Renal pelvis (tissue), 4 donors: ENCODE data around the gene SPATA32. TPM values are rescaled to one million over a fixed set of nuclear protein-coding genes. Genes with fewer than 3 reads are reported as not detected.
"Not testable (repeated sequence)": the region's sequence is repeated elsewhere in the genome, so short reads cannot be mapped to it uniquely, and the experiment has no call there.

Experiments used
- DNase-seq: peaks from one replicate; pipeline ENCODE4 v3.0.0-alpha.2; 2013
- polyA plus RNA-seq, 3 donors: library from polyadenylated mRNA; unstranded; fragments of 120-200 nt; gene quantifications; one replicate each; pipeline ENCODE4 v1.2.1, GENCODE V29; 2013; ENCODE audit not compliant: insufficient read length in 3 of 3

The SPATA32 gene
- polyA plus RNA-seq, 3 donors = 0.09 to 0.61 (median 0.31) TPM

DNA sequence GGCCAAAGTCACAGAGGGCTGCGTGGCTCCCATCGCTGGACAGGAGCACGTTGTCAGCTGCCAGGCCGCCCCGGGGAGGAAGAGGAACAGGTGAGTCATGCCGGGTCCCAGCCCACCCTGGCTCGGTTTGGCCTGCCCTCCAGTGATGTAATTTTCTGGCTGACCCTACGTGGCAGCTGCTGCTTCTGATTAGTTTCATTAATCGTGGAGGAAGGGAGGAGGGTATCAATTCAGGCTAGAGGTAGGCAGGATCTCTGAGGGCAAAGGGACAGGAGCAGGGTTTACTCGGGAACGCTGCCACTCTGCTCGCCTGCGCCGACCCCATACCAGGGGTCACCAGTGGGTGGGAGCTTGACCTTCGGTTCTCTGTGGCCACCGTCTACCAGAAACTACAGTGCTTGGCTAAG is 11.7 kb upstream of the SPATA32 start:
- no peak for DNase-seq

DNA sequence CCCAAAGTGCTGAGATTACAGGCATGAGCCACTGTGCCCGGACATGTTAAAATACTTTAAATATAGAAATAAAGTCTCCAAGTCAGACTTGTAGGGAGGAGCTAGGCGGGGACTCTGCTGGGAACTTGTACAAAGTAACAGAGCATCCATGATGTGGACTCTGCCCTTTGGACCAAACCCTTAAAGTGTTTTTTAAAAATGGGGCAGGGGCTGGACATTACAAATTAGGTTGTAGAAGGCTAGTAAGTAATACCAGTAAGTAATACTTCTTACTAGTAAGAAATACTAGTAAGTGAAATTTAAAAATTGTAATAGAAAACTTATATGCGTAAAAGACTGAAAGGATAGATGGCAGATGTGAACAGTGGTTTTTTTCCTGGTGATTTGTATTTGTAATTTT is 9.7 kb upstream of the SPATA32 start:
- no peak for DNase-seq

DNA sequence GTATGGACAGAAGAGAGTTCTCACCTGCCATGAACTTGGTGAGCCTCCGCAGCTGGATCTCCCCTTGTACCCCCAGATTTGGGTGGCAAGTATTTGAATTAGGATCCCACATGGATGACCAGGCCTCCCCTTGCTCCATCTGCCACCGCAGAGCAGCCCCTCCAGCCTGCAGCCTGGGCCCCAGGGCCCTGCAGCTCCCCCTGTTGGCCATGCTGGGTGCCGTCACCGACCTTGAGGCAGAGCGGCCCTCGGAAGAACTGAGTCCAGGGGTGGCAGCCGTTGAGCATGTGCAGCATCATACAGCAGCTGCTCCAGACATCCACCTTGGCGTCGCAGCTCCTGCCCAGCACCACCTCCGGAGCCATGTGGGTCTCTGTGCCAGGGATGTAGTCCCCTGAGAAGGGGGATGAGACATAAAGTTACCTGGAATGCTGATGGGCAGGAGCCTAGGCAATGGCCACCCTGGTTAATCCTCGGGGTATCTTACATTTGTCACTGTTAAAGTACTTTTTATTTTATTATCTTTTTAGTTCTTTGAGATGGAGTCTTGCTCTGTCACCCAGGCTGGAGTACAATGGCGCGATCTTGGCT is 9.0 kb upstream of the SPATA32 start:
- DNase-seq = no peak

- no peak for DNase-seq
These were observed 8.0 kb upstream of the SPATA32 start for GRCh38 chr17:45269912-45270311.

DNA sequence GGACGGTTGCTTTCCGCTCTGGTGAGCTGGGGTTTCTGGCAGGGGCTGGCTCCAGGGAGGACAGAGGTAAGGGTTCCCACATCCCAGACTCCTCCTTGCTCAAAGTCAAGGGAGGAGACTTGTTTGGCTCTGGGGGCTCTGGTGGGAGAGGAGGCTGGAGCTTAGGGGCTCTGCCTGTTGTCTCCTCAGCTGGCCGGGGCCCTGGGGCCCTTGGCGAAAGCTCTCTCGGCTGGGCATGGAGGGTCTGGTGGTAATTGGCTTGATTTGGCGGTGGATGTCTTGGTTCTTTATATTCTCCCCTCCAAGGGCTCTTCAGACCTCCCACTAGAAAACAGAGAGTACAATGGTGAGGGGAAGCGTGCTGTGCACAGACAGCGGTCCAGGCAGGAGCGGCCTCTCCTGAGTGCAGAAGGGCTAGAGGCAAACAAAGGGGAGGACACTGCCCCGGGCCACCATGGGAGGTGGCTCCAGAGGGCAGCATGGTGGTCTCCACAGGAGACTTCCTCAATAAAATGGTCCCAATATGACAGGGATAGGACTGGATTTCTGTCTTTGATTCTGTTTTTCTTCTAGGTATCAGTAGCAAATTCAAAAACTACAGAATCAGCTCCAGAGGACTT is 5.7 kb upstream of the SPATA32 start:
- DNase-seq = no peak

GRCh38 chr17:45266372-45266926 is 4.6 kb upstream of the SPATA32 start:
- no peak for DNase-seq

DNA sequence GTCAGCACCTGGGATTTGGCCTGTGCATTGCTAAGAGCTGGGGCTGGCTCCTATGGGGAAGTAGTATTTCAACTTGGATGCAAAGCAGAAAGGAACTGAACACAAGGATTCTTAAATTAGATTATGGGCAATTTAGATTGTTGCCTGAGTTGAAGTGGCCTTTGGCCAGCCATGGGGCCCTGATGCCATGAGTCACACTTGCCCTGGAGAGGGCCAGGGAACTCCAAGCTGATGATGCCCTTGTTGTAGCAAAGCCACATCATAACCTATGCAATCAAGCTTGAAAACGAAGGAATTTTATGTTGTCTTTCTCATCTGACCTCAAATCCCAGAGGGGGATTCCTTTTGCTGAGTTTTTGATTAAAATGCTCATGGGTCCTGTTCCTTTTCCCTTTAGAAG is 3.9 kb upstream of the SPATA32 start:
- DNase-seq = no peak

DNA sequence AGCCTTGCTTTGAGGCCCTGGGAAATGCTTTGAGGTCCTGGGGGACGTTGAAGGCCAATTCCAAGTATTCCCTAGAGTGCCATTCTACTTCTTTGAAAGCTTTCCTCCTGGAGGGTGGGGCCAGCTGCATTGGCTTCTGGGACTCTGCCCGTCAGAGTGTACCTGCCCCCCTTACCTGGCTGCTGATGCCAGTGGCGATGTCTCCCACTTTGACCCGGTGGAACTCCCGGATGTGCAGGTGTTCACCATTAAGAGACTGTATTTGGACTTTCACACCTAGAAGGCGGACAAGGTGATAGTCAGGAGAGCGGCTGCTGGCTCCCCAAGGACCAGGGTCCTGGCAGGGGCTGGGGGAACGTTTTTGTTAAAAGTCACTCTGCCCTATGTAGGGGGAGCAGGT is 3.1 kb upstream of the SPATA32 start:
- no peak for DNase-seq

GRCh38 chr17:45264430-45264829 is 2.5 kb upstream of the SPATA32 start:
- DNase-seq = no peak

- DNase-seq = no peak
These were observed 1.6 kb upstream of the SPATA32 start for GRCh38 chr17:45263477-45263860.

DNA sequence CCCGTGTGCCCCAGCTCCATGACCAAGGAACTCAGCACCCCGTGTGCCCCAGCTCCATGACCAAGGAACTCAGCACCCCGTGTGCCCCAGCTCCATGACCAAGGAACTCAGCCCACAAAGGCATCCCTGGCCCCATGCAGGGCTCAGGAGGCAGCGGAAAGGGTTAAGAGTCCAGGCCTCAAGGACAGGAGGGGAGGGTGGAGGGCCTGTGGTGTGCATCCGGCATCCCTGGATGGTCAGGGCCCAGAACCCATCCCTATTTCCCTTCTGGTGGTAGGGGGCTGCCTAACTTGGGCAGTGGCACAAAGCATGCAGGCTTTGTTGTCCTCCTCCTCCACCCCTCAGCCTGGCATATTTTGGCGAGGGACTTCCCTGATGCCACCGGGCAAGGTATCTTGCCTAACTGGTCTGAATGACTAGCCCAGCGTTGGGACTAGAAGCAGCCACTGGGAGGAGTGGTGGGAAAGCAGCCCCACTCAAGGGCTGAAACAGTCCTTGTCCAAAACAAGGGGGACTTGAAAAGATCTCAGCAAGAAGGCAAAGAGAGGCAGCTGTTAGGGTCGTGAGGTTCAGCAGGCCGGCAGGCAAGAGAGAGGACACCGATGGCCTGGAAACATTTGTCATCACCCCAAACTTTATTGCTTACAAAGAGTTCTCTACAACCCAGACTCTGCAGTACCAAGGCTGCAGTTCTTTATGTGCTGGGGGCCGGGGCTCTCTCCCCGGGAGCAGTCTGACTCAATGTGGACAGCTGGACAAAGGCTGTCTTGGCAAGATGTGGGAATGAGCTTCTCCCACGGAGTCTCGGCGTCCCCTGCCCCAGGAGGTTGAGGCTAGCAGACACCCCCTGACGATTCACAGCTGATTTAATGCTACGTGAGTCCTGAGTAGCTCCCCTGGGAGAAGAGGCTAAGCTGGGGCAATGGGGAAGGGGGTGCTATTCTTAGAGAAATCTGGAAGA is 902 bp upstream of the SPATA32 start:
- DNase-seq = peak; percentile 31

DNA sequence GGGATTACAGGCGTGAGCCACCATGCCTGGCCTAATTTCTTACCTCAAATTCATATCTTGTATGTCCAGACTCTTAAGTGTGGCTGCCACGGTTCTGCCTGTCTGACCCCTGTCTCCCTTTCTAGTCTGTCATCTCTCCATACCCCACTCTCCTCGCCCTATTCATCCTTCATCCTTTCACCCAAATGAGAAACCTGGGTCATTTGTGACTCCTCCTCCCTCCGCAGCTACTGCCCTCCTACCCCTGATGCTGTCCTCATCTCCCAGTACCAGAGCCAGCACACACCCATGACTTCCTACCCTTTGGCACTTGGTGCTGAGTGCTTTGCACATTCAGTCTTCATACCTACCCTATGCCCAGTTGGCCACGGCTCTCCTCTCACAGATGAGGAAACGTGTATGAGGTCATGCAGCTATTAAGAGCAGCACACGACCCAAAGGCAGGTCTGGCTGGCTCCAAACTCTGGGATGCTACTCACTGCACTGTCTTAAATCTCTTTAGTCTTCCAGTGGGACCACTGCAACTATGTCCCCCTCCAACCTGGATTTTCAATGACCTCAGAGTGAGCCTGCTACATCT is 1.6 kb downstream of the SPATA32 start:
- no peak for DNase-seq

DNA sequence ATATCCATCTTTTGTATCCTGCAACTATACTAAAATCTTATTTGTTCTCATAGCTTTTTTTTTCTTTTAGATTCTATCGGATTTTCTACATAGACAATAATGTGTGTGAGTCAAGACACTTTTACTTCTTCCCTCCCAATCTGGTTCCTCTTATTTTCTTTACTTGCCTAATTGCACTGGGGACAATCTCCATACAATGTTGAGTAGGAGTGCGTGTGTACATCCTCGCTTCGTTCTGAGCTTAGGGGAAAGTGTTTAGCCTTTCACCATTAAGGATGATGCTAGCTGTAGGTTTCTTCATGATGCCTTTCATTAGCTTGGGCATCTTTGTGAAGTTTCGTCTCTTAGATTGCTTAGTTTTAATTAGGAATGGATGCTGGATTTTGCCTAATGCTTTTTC is 2.9 kb downstream of the SPATA32 start:
- DNase-seq = no peak

DNA sequence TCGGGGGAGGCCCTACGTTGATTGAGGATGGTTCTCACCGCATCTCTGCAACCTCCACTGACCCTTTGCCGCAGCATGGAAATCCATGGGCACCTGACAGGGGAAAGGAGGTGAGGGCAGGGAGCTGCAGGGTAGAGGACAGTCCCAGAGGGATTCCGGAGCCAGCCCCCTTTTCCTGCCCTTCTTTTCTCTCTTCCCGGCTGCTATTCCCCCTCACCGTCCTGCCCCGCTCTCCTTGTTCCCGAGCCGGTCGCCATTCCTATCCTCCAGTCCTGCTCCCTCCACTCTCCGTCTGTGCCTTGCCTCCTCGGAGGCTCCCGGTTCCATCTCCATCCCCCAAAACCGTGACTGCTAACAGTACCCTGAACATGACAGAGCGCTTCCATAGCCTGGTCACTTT is 4.8 kb downstream of the SPATA32 start:
- no peak for DNase-seq

- DNase-seq = no peak
These were observed 5.6 kb downstream of the SPATA32 start for GRCh38 chr17:45256114-45256966.

DNA sequence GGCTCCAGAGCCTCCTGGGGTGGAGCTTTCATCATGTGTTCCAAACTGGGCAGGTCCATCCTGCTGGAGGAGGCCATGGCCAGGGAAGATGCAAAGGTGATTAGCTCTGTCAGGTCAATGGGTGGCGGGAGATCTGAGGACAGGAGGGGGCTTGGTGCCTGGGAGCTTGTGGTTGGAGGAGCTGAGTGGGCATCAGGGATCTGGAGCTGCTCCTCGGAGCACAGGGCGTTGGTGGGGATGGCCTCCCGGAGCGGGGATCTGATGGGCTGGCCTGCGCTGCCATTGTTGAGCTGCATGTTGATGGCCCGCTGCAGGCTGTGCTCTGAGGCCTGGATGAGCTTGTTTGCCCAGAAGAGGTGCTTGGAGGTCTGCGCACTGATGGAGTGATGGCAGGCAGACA is 6.5 kb downstream of the SPATA32 start:
- no peak for DNase-seq

DNA sequence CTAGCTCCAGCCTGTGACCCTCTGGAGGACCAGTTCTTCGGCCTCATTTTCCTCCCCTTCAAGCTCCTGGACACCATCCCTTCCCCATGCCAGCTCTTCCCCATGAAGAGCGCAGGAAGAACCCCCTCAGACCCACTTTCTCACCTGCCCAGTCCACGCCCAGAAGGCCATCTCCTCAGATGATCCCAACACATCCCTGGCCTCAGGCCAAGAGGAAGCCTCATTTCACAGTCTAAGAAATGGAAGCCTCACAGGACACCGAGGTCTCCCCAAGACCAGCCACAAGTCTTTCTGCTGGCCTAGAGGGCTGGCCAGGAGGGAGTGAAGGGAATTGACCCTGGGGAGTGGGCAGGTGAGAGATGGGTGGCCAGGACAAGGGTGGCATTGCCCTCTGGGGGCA is 8.0 kb downstream of the SPATA32 start:
- DNase-seq = no peak

DNA sequence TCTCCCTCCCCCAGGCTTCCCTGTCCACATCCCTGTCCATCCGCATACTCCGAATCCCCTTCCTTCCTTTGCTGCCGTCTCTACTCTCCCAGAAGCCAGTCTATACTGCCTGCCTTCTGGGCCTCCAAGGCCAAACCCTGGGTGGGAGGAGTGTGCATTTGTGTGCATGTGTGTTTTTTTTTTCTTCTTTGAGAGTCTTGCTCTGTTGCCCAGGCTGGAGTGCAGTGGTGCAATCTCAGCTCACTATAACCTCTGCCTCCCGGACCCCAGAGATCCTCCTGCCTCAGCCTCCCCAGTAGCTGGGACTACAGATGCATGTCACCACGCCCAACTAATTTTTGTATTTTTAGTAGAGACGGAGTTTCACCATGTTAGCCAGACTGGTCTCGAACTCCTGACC is 8.7 kb downstream of the SPATA32 start:
- not testable (repeated sequence) for DNase-seq

- no peak for DNase-seq
These were observed 10.0 kb downstream of the SPATA32 start for GRCh38 chr17:45251931-45252330.

- no peak for DNase-seq
These were observed 13.5 kb downstream of the SPATA32 start for GRCh38 chr17:45248132-45248957.
